HCT116 (cell line): ENCODE measurements around the gene CDKL5. TPM values are rescaled to one million over a fixed set of nuclear protein-coding genes. Genes with fewer than 3 reads are reported as not detected.

Experiments used
- ATAC-seq: fragments of 200-7000 bp; cut with Tn5 transposase; 2 replicates; pipeline ENCODE4 v1.9.1; 2020; ENCODE audit warnings: mild to moderate bottlenecking, moderate library complexity
- BruUV-seq: library from RNA; stranded (reverse); fragments of 400-500 nt; replicated peaks from 2 replicates; lab custom pipeline; 2021; lab: Mats Ljungman, UMichigan
- CTCF ChIA-PET: fragments of 300-600 bp; sonication (Branson Sonifier 250); formaldehyde crosslinking; loops from one replicate; lab custom pipeline; 2021; ENCODE audit warnings: antibody characterized with exemption; lab: Charles Lee
- POLR2A ChIA-PET: fragments of 300-600, 350-600 bp; sonication (Branson Sonifier 250); formaldehyde crosslinking; loops from one replicate; lab custom pipeline; 2021; ENCODE audit warnings: antibody characterized with exemption; lab: Charles Lee
- RAD21 ChIA-PET, 2 experiments: fragments of 300-600 bp; sonication (Branson Sonifier 250); formaldehyde crosslinking; loops; one replicate each; lab custom pipeline; 2023; ENCODE audit warnings: low total read pairs in 2 of 2; ENCODE audit not compliant: uncharacterized antibody in 2 of 2, unreplicated experiment in 2 of 2, low non-redundant PET in 1 of 2; lab: Charles Lee
- DNase-seq: peaks from one replicate; pipeline ENCODE4 v3.0.0-alpha.2; 2010; ENCODE audit warnings: low read depth, low spot score
- H2AFZ ChIP-seq: fragments of 200-600 bp; shearing (Covaris generic), sonication (generic); 2 replicates; pipeline ENCODE4 v1.6.1; 2017; ENCODE audit warnings: low read depth, mixed run types, mixed read lengths, antibody characterized with exemption, low read length; ENCODE audit not compliant: poor library complexity, severe bottlenecking
- H3K27ac ChIP-seq: 2 replicates; pipeline ENCODE4 v1.5.1; 2012; ENCODE audit warnings: low read depth, low read length
- H3K27me3 ChIP-seq: fragments of 200-600 bp; sonication (generic); 2 replicates; pipeline ENCODE4 v1.6.1; 2016; ENCODE audit warnings: mixed run types, low read length, mixed read lengths; ENCODE audit not compliant: insufficient read depth
- H3K36me3 ChIP-seq, 2 experiments: fragments of 200-500 bp in 1 of 2; fragments of 200-600 bp in 1 of 2; sonication (Bioruptor generic) in 1 of 2; sonication (generic) in 1 of 2; 2 replicates each; pipeline versions ENCODE4 v1.5.1 to v1.6.1; 2014 to 2016; ENCODE audit warnings: low read length in 2 of 2, inconsistent platforms in 1 of 2, mixed read lengths in 1 of 2, mixed run types in 1 of 2; ENCODE audit not compliant: insufficient read depth in 2 of 2, control insufficient read depth in 1 of 2
- H3K4me1 ChIP-seq, 2 experiments: fragments of 200-600 bp in 1 of 2; sonication (generic) in 1 of 2; 2 replicates each; pipeline versions ENCODE4 v1.5.1 to v1.6.1; 2012 to 2017; ENCODE audit warnings: low read length in 2 of 2, inconsistent platforms in 1 of 2, mild to moderate bottlenecking in 1 of 2, mixed read lengths in 1 of 2, mixed run types in 1 of 2, moderate library complexity in 1 of 2; ENCODE audit not compliant: insufficient read depth in 2 of 2, control insufficient read depth in 1 of 2
- H3K4me2 ChIP-seq: fragments of 200-600 bp; sonication (generic); 2 replicates; pipeline ENCODE4 v1.6.1; 2017; ENCODE audit warnings: mixed run types, low read length, mixed read lengths
- H3K4me3 ChIP-seq, 2 experiments: fragments of 200-600 bp in 1 of 2; sonication (generic) in 1 of 2; replicated peaks in 1 of 2; 2 replicates each; pipeline ENCODE4 v1.5.1; 2011 to 2016; ENCODE audit warnings: low read length in 2 of 2, control low read depth in 1 of 2, low read depth in 1 of 2, mild to moderate bottlenecking in 1 of 2, mixed read lengths in 1 of 2, mixed run types in 1 of 2
- H3K79me2 ChIP-seq: fragments of 200-600 bp; sonication (generic); 2 replicates; pipeline ENCODE4 v1.6.1; 2017; ENCODE audit warnings: mild to moderate bottlenecking, mixed run types, low read length, moderate library complexity, mixed read lengths; ENCODE audit not compliant: insufficient read depth
- H3K9ac ChIP-seq: fragments of 200-600 bp; sonication (generic); 2 replicates; pipeline ENCODE4 v1.6.1; 2016; ENCODE audit warnings: low read length, mixed read lengths
- H3K9me2 ChIP-seq: fragments of 200-600 bp; sonication (generic), shearing (Covaris generic); 2 replicates; pipeline ENCODE4 v1.6.1; 2017; ENCODE audit warnings: mixed run types, mild to moderate bottlenecking, moderate library complexity; ENCODE audit not compliant: insufficient read depth
- H3K9me3 ChIP-seq, 2 experiments: fragments of 200-500 bp in 1 of 2; fragments of 200-600 bp in 1 of 2; sonication (Bioruptor generic) in 1 of 2; sonication (generic) in 1 of 2; 2 replicates each; pipeline ENCODE4 v1.6.1; 2014 to 2017; ENCODE audit warnings: low read length in 2 of 2, mixed read lengths in 2 of 2, inconsistent platforms in 1 of 2, low read depth in 1 of 2, mild to moderate bottlenecking in 1 of 2, mixed run types in 1 of 2, moderate library complexity in 1 of 2; ENCODE audit not compliant: control insufficient read depth in 1 of 2, insufficient read depth in 1 of 2
- H4K20me1 ChIP-seq: fragments of 200-600 bp; sonication (generic), shearing (Covaris generic); 2 replicates; pipeline ENCODE4 v1.6.1; 2017; ENCODE audit warnings: mixed run types, mild to moderate bottlenecking, moderate library complexity; ENCODE audit not compliant: insufficient read depth
- CBX3 ChIP-seq: IDR thresholded peaks from 2 replicates; pipeline ENCODE4 v1.6.1; 2012; ENCODE audit warnings: low read depth
- CEBPB ChIP-seq: IDR thresholded peaks from 2 replicates; pipeline ENCODE4 v1.6.1; 2012; ENCODE audit warnings: low read depth
- EGR1 ChIP-seq: IDR thresholded peaks from 2 replicates; pipeline ENCODE4 v1.6.1; 2012; ENCODE audit warnings: low read depth
- ELF1 ChIP-seq: IDR thresholded peaks from 2 replicates; pipeline ENCODE4 v1.6.1; 2012; ENCODE audit warnings: low read depth, borderline replicate concordance
- EZH2phosphoT487 ChIP-seq: fragments of 200-600 bp; IDR thresholded peaks from 2 replicates; pipeline ENCODE4 v1.6.1; 2018; ENCODE audit warnings: antibody characterized with exemption, borderline replicate concordance
- FOSL1 ChIP-seq: IDR thresholded peaks from 2 replicates; pipeline ENCODE4 v1.6.1; 2012; ENCODE audit warnings: low read depth
- JUND ChIP-seq: IDR thresholded peaks from 2 replicates; pipeline ENCODE4 v1.6.1; 2012
- POLR2A ChIP-seq: IDR thresholded peaks from 2 replicates; pipeline ENCODE4 v1.7.0; 2011; ENCODE audit warnings: borderline replicate concordance; ENCODE audit not compliant: insufficient read depth, insufficient read length; ENCODE audit errors: extremely low read depth
- POLR2AphosphoS5 ChIP-seq: IDR thresholded peaks from 2 replicates; pipeline ENCODE4 v1.6.1; 2011; ENCODE audit warnings: mild to moderate bottlenecking, low read depth, low read length, moderate library complexity
- RAD21 ChIP-seq: IDR thresholded peaks from 2 replicates; pipeline ENCODE4 v1.6.1; 2012; ENCODE audit warnings: low read depth, mild to moderate bottlenecking
- SP1 ChIP-seq: IDR thresholded peaks from 2 replicates; pipeline ENCODE4 v1.6.1; 2012; ENCODE audit warnings: low read depth
- SRF ChIP-seq: IDR thresholded peaks from 2 replicates; pipeline ENCODE4 v1.6.1; 2012; ENCODE audit warnings: low read depth
- TCF7L2 ChIP-seq: IDR thresholded peaks from 2 replicates; pipeline ENCODE4 v1.7.0; 2011; ENCODE audit warnings: borderline replicate concordance, inconsistent platforms; ENCODE audit not compliant: insufficient read depth, insufficient read length; ENCODE audit errors: extremely low read depth
- YY1 ChIP-seq: IDR thresholded peaks from 2 replicates; pipeline ENCODE4 v1.6.1; 2011; ENCODE audit warnings: low read length, low read depth, moderate library complexity, mild to moderate bottlenecking; ENCODE audit not compliant: insufficient replicate concordance; ENCODE audit errors: extremely low read depth
- ZBTB33 ChIP-seq: IDR thresholded peaks from 2 replicates; pipeline ENCODE4 v1.6.1; 2011; ENCODE audit warnings: mild to moderate bottlenecking, low read length, moderate library complexity; ENCODE audit not compliant: insufficient replicate concordance; ENCODE audit errors: extremely low read depth
- ZFX ChIP-seq: fragments of 450-650 bp; IDR thresholded peaks from 2 replicates; pipeline ENCODE4 v1.6.1; 2017
- ZNF274 ChIP-seq: fragments of 200-500 bp; sonication (Bioruptor generic); IDR thresholded peaks from 2 replicates; pipeline ENCODE4 v1.6.1; 2014; ENCODE audit warnings: mild to moderate bottlenecking, low read depth, low read length, inconsistent platforms
- intact Hi-C: fragments of 100-400 bp; cut with micrococcal nuclease; formaldehyde crosslinking; loops from 2 replicates; pipeline ENCODE4 v1.10.0; 2022
- total RNA-seq: library from RNA; stranded (reverse); gene quantifications from one replicate; pipeline ENCODE4 v1.2.1, GENCODE V29; 2021; ENCODE audit not compliant: unreplicated experiment
- TF ChIP-seq, protein P1 (sequence below): IDR thresholded peaks from 2 replicates; pipeline ENCODE4 v1.6.1; 2012
- TF ChIP-seq, protein P2 (sequence below), 3 experiments: fragments of 200-600 bp in 1 of 3; sonication (generic) in 1 of 3; IDR thresholded peaks in 2 of 3; conservative IDR thresholded peaks in 1 of 3; 2 replicates each; pipeline ENCODE4 v1.5.1; 2012 to 2017; ENCODE audit warnings: low read depth in 2 of 3, low read length in 2 of 3, antibody characterized with exemption in 1 of 3, borderline replicate concordance in 1 of 3, control low read depth in 1 of 3, mild to moderate bottlenecking in 1 of 3, mixed read lengths in 1 of 3, mixed run types in 1 of 3, moderate library complexity in 1 of 3; ENCODE audit not compliant: insufficient read depth in 1 of 3

Gene CDKL5
- total RNA-seq, 1 experiment from 2014 or later, result 2.5 TPM

- Histone ChIP-seq H3K9me2 (no peaks in the 10 kb centered on the region), H3K79me2 (no peaks in the 10 kb centered on the region), H3K27ac (no peak overlapping the region), H3K4me2 (no peak overlapping the region), H3K4me1 (no peaks in the 10 kb centered on the region), H3K27me3 (no peaks in the 10 kb centered on the region), H4K20me1 (no peaks in the 10 kb centered on the region), H2AFZ (no peak overlapping the region), H3K36me3 (no peaks in the 10 kb centered on the region), H3K9ac (no peak overlapping the region), H3K4me3 (no peak overlapping the region), H3K9me3 (no peaks in the 10 kb centered on the region)
- BruUV-seq, result no TSS peak
- TF ChIP-seq EZH2phosphoT487 (no peak), POLR2A (no peak), YY1 (no peak), RAD21 (no peak), EGR1 (no peak), SRF (no peak), ZNF274 (no peak), FOSL1 (no peak)
- ChIA-PET POLR2A (no interaction called here), CTCF (no interaction called here), RAD21 (no interaction called here)
- intact Hi-C loops, result no loop called here
- ATAC-seq (no peak), DNase-seq (no peak)
These were observed 118.3 kb downstream of the CDKL5 start for GRCh38 chrX:18543738-18544137.

DNA sequence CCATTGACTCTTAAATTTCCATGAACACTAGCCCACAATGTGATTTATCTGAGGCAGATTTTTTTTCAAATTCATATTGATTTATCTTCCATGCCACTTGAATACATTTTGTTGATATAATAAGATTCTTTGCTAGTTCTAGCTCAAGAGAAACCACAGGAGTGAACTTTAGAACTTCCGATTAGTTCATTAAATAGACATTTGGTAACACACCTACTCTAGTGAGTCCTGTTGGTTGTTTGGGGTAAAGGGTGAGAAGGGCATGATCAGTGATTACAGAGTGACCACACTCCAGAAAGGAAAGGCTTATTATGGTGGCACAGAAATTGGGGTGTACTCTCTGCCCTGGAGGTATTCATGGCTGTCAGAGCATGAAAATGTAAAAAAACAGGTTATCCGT, 120.4 kb downstream of the CDKL5 start:
- no peak overlapping the region for H3K27ac ChIP-seq
- POLR2A ChIA-PET, result no interaction called here
- H2AFZ ChIP-seq, result no peak overlapping the region
- CTCF ChIA-PET, result no interaction called here
- H3K36me3 ChIP-seq, result no peaks in the 10 kb centered on the region
- TF ChIP-seq POLR2AphosphoS5 (no peak), CBX3 (no peak), JUND (no peak), CEBPB (no peak), POLR2A (no peak), SP1 (no peak), YY1 (no peak), FOSL1 (no peak), EZH2phosphoT487 (no peak), ZFX (no peak), RAD21 (no peak), ELF1 (no peak), TCF7L2 (no peak), ZBTB33 (no peak)
- TF ChIP-seq, protein P1, sequence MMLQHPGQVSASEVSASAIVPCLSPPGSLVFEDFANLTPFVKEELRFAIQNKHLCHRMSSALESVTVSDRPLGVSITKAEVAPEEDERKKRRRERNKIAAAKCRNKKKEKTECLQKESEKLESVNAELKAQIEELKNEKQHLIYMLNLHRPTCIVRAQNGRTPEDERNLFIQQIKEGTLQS, result no peak
- TF ChIP-seq, protein P2, sequence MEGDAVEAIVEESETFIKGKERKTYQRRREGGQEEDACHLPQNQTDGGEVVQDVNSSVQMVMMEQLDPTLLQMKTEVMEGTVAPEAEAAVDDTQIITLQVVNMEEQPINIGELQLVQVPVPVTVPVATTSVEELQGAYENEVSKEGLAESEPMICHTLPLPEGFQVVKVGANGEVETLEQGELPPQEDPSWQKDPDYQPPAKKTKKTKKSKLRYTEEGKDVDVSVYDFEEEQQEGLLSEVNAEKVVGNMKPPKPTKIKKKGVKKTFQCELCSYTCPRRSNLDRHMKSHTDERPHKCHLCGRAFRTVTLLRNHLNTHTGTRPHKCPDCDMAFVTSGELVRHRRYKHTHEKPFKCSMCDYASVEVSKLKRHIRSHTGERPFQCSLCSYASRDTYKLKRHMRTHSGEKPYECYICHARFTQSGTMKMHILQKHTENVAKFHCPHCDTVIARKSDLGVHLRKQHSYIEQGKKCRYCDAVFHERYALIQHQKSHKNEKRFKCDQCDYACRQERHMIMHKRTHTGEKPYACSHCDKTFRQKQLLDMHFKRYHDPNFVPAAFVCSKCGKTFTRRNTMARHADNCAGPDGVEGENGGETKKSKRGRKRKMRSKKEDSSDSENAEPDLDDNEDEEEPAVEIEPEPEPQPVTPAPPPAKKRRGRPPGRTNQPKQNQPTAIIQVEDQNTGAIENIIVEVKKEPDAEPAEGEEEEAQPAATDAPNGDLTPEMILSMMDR (IDR thresholded peaks at IDR 0.05 in 2 of 3, conservative IDR thresholded peaks at IDR 0.05 in 1 of 3; ENCODE audit: borderline replicate concordance in 1 of 3, insufficient read depth in 1 of 3, low read depth in 2 of 3, low read length in 2 of 3), result no peak
- H3K4me2 ChIP-seq, result no peak overlapping the region
- intact Hi-C loops, result no loop called here
- DNase-seq (no peak), ATAC-seq (no peak)
- H3K9me3 ChIP-seq, result no peaks in the 10 kb centered on the region
- no TSS peak for BruUV-seq
- no peaks in the 10 kb centered on the region for H3K27me3 ChIP-seq
- H3K4me1 ChIP-seq, result no peaks in the 10 kb centered on the region
- no peak overlapping the region for H3K4me3 ChIP-seq
- H3K9me2 ChIP-seq, result no peaks in the 10 kb centered on the region
- H4K20me1 ChIP-seq, result no peaks in the 10 kb centered on the region
- RAD21 ChIA-PET, result no interaction called here
- H3K9ac ChIP-seq, result no peak overlapping the region
- no peaks in the 10 kb centered on the region for H3K79me2 ChIP-seq
